Measurements from ENCODE around the gene PARD3B. TPM values are rescaled to one million over a fixed set of nuclear protein-coding genes. Genes with fewer than 3 reads are reported as not detected.
A peak's percentile ranks its signal among the peaks of the same experiment; 100 is the strongest.

The PARD3B gene
- total RNA-seq, 1 donor from 2014 or later: 23.8 TPM

DNA sequence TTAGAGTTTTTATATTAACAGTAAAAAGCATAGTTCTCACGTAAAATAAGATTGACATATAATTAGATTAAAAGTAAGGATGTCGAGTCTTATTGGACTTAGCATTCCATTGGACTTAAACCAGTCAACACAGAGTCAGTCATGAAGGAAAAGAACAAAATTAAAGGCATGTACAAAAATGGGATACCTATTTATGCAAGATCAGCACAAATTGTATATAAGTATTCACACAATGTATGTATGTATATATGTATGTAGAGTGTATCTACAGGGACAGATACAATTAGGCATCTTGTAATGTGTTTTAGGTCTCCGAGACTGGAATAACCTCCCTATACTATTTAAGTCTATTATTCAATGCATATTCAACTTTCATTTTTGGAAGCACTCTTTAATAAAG lies 419.1 kb downstream of the PARD3B start:
- TF ChIP-seq, protein P1, sequence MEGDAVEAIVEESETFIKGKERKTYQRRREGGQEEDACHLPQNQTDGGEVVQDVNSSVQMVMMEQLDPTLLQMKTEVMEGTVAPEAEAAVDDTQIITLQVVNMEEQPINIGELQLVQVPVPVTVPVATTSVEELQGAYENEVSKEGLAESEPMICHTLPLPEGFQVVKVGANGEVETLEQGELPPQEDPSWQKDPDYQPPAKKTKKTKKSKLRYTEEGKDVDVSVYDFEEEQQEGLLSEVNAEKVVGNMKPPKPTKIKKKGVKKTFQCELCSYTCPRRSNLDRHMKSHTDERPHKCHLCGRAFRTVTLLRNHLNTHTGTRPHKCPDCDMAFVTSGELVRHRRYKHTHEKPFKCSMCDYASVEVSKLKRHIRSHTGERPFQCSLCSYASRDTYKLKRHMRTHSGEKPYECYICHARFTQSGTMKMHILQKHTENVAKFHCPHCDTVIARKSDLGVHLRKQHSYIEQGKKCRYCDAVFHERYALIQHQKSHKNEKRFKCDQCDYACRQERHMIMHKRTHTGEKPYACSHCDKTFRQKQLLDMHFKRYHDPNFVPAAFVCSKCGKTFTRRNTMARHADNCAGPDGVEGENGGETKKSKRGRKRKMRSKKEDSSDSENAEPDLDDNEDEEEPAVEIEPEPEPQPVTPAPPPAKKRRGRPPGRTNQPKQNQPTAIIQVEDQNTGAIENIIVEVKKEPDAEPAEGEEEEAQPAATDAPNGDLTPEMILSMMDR (IDR thresholded peaks at IDR 0.05): no peak

DNA sequence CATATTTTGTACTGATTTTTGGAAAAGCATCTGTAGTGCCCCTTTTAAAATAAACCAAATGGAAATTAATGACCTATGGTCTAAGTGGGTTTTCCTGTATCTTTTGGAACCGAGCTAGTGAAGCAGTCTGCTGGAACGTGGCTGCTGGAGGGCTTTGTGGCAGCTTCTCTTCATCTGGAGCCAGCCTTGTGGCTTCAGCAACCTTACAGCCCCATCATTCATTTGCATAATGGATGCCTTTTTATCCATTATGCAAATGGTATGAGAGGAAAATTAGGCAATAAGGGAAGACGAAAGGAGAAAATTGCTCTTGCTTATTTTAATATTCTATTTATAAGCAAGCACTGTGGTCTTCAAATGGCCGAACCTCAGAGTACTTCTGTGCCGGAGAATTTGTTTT lies 421.0 kb downstream of the PARD3B start:
- intact Hi-C loops (cut with DNase I): no loop called here
- no peaks in the 10 kb centered on the region for H3K9me3 ChIP-seq
- H3K36me3 ChIP-seq: no peaks in the 10 kb centered on the region
- peaks cover 5% of the 10 kb centered on the region for H3K4me1 ChIP-seq
- no peak for ATAC-seq
- no peaks in the 10 kb centered on the region for H3K27me3 ChIP-seq (ENCODE audit: low read depth)
- no peak overlapping the region for H3K4me3 ChIP-seq
- H3K27ac ChIP-seq: no peak overlapping the region
- TF ChIP-seq, protein P1 (IDR thresholded peaks at IDR 0.05): no peak
- DNase-seq: no peak

More for the DNA sequence above, 419.1 kb downstream of the PARD3B start:
- Histone ChIP-seq H3K27me3 (ENCODE audit: low read depth) (no peaks in the 10 kb centered on the region), H3K4me1 (peaks cover 5% of the 10 kb centered on the region), H3K36me3 (no peaks in the 10 kb centered on the region), H3K27ac (no peak overlapping the region), H3K4me3 (no peak overlapping the region), H3K9me3 (no peaks in the 10 kb centered on the region)
- intact Hi-C loops (cut with DNase I): no loop called here
- ATAC-seq (no peak), DNase-seq (no peak)

DNA sequence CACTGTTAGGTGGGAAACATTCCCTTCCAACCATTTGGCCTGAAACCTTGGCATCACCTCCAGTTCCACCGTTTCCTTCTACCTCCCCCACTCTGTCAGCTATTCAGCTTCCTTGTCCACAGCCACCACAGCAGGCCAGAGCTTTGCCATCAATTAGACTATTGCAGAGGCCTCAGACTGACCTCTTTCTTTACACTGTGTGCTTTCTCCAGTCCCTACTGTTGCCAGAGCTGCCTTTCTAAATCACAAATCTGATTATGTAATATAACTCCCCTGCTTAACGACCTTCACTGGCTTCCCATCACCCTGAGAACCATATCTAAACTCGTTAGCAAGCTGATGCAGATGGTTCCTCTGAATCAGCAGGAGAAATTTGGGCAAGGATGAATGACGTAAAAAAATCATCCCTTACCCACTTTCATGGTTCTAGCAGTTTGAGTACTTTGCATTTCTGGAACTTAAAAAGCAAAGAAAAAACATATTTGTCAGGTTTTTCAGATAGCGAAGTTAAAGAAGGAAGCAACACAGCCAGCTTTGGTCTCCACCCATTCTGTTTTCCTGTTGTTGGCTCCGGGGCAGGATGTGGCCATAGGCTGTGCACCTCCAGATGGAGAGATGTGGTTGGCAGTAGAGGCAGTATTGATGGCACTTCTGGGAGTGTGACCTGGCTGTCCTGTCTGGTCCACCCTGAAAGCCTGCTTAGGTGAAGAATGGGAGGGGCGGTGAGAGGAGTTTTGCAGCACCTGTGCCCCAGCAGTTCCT lies 422.1 kb downstream of the PARD3B start:
- H3K9me3 ChIP-seq: no peaks in the 10 kb centered on the region
- H3K4me1 ChIP-seq: peaks cover 5% of the 10 kb centered on the region
- no peak overlapping the region for H3K27ac ChIP-seq
- intact Hi-C loops (cut with DNase I): no loop called here
- H3K4me3 ChIP-seq: no peak overlapping the region
- TF ChIP-seq, protein P1 (IDR thresholded peaks at IDR 0.05): no peak
- peak in 1 of 2 donors; percentile 25 for ATAC-seq
- H3K27me3 ChIP-seq (ENCODE audit: low read depth): no peaks in the 10 kb centered on the region
- H3K36me3 ChIP-seq: no peaks in the 10 kb centered on the region
- no peak for DNase-seq

DNA sequence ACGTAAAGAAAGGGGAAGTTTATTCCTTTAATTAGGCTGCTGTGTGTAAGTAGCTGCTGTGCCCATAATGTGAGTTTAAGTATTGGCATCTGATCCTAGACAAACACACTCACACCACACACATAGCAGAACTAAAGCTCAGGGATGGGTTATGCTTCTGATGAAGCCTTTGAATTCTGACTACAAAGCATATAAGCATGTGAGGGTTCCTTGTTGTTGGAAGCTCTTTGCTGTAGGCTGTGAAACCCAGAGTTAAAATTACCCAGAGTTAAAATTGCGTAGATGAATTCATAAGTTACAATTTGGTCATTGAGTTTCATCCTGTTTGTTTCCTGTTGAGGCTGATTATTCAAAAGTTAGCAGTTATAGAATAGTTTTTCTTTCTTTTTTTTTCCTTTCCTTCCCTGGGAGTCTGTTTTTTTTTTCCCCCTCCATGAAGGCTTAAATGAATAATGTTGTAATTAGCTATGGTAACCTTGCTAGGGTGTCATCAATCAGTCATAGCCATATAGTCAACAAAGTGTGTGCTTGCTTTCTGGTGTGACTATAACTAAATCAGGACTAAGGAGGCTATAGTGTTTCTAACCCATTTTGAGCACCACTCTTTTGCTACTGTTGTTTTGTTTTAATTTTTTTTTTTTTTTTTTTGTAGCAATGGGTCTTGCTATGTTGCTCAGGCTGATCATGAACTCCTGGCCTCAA lies 426.1 kb downstream of the PARD3B start:
- Histone ChIP-seq H3K4me3 (no peak overlapping the region), H3K27ac (no peak overlapping the region), H3K9me3 (no peaks in the 10 kb centered on the region), H3K4me1 (peaks cover 5% of the 10 kb centered on the region), H3K36me3 (no peaks in the 10 kb centered on the region), H3K27me3 (ENCODE audit: low read depth) (no peaks in the 10 kb centered on the region)
- no peak for ATAC-seq
- DNase-seq: no peak
- TF ChIP-seq, protein P1 (IDR thresholded peaks at IDR 0.05): no peak
- intact Hi-C loops (cut with DNase I): no loop called here

DNA sequence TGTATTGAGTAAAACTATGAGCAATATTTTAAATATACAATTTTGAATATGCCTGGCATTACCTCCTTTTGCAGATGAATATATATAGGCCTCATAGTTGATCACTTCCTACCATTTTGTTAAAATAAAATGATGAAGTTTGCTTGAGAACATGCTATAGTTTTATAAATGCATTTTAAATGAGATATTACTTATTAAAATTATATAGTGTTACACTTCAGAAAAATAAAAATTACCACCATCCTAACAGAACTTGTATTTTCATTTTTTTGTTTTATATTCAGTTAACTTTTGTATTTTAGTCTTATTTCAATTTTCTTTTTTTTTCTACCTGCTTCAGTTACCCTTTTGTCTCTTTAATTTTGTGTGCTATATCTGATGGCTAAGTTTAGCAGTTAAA lies 426.9 kb downstream of the PARD3B start:
- intact Hi-C loops (cut with DNase I): no loop called here
- Histone ChIP-seq H3K27ac (no peak overlapping the region), H3K27me3 (ENCODE audit: low read depth) (no peaks in the 10 kb centered on the region), H3K36me3 (no peaks in the 10 kb centered on the region), H3K4me1 (peaks cover 5% of the 10 kb centered on the region), H3K4me3 (no peak overlapping the region), H3K9me3 (no peaks in the 10 kb centered on the region)
- TF ChIP-seq, protein P1 (IDR thresholded peaks at IDR 0.05): no peak
- DNase-seq: no peak
- ATAC-seq: no peak

Data from lower lobe of right lung (tissue), 2 donors.